GM08714 (cell line): ENCODE measurements around the gene OBSCN.
A peak's percentile ranks its signal among the peaks of the same experiment; 100 is the strongest.
"Not testable (repeated sequence)": the region's sequence is repeated elsewhere in the genome, so short reads cannot be mapped to it uniquely, and the experiment has no call there.

ENCODE experiments used
- H3K4me3 ChIP-seq: fragments of 200-500 bp; sonication (Bioruptor generic); 2 replicates; pipeline ENCODE4 v1.5.1; 2014; ENCODE audit warnings: mild to moderate bottlenecking, low read length, inconsistent platforms
- ZNF274 ChIP-seq: IDR thresholded peaks from 2 replicates; pipeline ENCODE4 v1.6.1; 2012; ENCODE audit warnings: mild to moderate bottlenecking, low read depth, low read length

Gene OBSCN

GRCh38 chr1:228164561-228165371, 43.1 kb upstream of the OBSCN start:
- no peak for TF ChIP-seq ZNF274
- peak overlapping the region; percentile 81 for H3K4me3 ChIP-seq

- no peak for TF ChIP-seq ZNF274
- peak within 1 kb of the TSS; percentile 93 for H3K4me3 ChIP-seq
These were observed 42.3 kb upstream of the OBSCN start, which contains the start of gene IBA57 for GRCh38 chr1:228165372-228166169. TSS of gene IBA57 (plus strand) at chr1:228165804. CDS start at chr1:228165817, 13 bp downstream.

- TF ChIP-seq ZNF274, result no peak
These were observed 41.5 kb upstream of the OBSCN start for GRCh38 chr1:228166170-228166936.

GRCh38 chr1:228168563-228169270, 39.1 kb upstream of the OBSCN start:
- no peak overlapping the region for H3K4me3 ChIP-seq
- TF ChIP-seq ZNF274, result no peak

More at GRCh38 chr1:228166170-228166936, 41.5 kb upstream of the OBSCN start:
- peak overlapping the region; percentile 85 for H3K4me3 ChIP-seq

- H3K4me3 ChIP-seq, result no peak overlapping the region
- no peak for TF ChIP-seq ZNF274
These were observed 38.5 kb upstream of the OBSCN start for GRCh38 chr1:228169345-228169744.

- no peak overlapping the region for H3K4me3 ChIP-seq
- no peak for TF ChIP-seq ZNF274
These were observed 37.2 kb upstream of the OBSCN start for GRCh38 chr1:228170666-228171065.

- TF ChIP-seq ZNF274, result no peak
- no peak overlapping the region for H3K4me3 ChIP-seq
These were observed 36.5 kb upstream of the OBSCN start for GRCh38 chr1:228171221-228171891.

- H3K4me3 ChIP-seq, result no peak overlapping the region
- no peak for TF ChIP-seq ZNF274
These were observed 35.0 kb upstream of the OBSCN start for GRCh38 chr1:228172591-228173527.

- not testable (repeated sequence) for H3K4me3 ChIP-seq
These were observed 34.0 kb upstream of the OBSCN start for GRCh38 chr1:228173528-228174481.

- TF ChIP-seq ZNF274, result no peak
- no peak overlapping the region for H3K4me3 ChIP-seq
These were observed 33.1 kb upstream of the OBSCN start for GRCh38 chr1:228174482-228175315.
